KMS-11 (cell line): ENCODE results near the gene MRTFA.

ENCODE experiments used
- H2AFZ ChIP-seq: fragments of 200-600 bp; sonication (generic); 2 replicates; pipeline ENCODE4 v1.6.1; 2016; ENCODE audit warnings: antibody characterized with exemption, mixed run types, low read depth
- H3K27ac ChIP-seq: fragments of 200-600 bp; sonication (generic); 2 replicates; pipeline ENCODE4 v1.6.1; 2016; ENCODE audit warnings: mild to moderate bottlenecking, mixed run types
- H3K27me3 ChIP-seq: fragments of 200-600 bp; sonication (generic); 2 replicates; pipeline ENCODE4 v1.6.1; 2017; ENCODE audit warnings: mild to moderate bottlenecking, low read depth, mixed run types, moderate library complexity; ENCODE audit not compliant: insufficient read depth
- H3K36me3 ChIP-seq: fragments of 200-600 bp; sonication (generic); 2 replicates; pipeline ENCODE4 v1.6.1; 2017; ENCODE audit warnings: mild to moderate bottlenecking, mixed run types; ENCODE audit not compliant: insufficient read depth
- H3K4me1 ChIP-seq: fragments of 200-600 bp; sonication (generic); 2 replicates; pipeline ENCODE4 v1.6.1; 2016; ENCODE audit warnings: mild to moderate bottlenecking, low read depth, mixed run types; ENCODE audit not compliant: poor library complexity, severe bottlenecking
- H3K4me2 ChIP-seq: fragments of 200-600 bp; sonication (generic); 2 replicates; pipeline ENCODE4 v1.7.0; 2016; ENCODE audit warnings: mild to moderate bottlenecking, mixed run types
- H3K4me3 ChIP-seq: fragments of 200-600 bp; sonication (generic); IDR thresholded peaks from 2 replicates; pipeline ENCODE4 v1.6.1; 2017; ENCODE audit warnings: low read depth, low read length, mixed read lengths; ENCODE audit not compliant: insufficient read depth
- H3K79me2 ChIP-seq: fragments of 200-600 bp; sonication (generic); 2 replicates; pipeline ENCODE4 v1.6.1; 2016; ENCODE audit warnings: low read depth, mixed run types; ENCODE audit not compliant: insufficient read depth
- H3K9ac ChIP-seq: fragments of 200-600 bp; sonication (generic); 2 replicates; pipeline ENCODE4 v1.6.1; 2016; ENCODE audit warnings: mild to moderate bottlenecking, mixed run types
- H4K20me1 ChIP-seq: fragments of 200-600 bp; sonication (generic); 2 replicates; pipeline ENCODE4 v1.6.1; 2016; ENCODE audit warnings: mild to moderate bottlenecking, mixed run types; ENCODE audit not compliant: insufficient read depth
- CTCF ChIP-seq: fragments of 200-600 bp; sonication (generic); conservative IDR thresholded peaks from 2 replicates; pipeline ENCODE4 v1.6.1; 2017; ENCODE audit warnings: low read depth, mild to moderate bottlenecking, antibody characterized with exemption, low read length, moderate library complexity, mixed read lengths

Gene MRTFA

DNA sequence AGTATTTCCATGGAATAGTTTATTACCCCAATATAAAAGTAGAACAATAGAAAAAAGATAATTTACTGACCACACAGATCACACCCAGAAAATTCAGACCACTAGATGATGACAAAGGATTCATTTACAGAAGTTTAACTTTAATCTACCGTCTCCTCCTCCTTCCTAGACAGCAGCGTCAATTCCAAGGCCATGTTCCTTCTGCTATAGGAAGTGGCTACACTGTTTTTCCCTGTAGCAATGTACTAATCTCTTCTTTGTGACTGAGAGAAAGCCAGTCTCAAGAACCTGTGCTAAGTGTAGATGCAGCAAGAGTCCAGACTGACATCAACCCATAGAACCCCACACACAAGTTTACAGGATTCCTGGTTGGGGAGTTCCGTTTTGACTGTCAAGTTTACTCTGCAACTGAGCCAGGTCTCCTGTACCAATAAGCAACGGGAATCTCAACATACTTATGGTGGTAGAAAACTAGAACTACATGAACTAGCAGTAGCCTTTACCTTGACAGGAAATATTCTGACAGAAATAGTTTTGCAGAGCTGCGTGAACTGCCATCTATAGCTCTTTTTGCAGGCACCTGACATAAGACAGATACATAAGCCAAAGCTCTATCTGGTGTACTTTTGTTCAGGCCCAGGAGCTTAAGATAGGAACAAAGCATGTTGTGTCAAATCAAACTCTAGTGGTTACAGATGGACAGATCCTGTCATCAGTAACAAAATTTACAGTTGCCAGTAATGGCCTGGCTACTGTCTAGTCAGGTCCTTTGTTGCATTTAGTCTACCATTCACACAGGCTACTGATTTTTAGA, 42.9 kb downstream of the MRTFA start:
- Histone ChIP-seq H3K27ac (no peak overlapping the region), H3K79me2 (peaks cover 22% of the 10 kb centered on the region; the same call in 1 of the 2 replicates), H3K36me3 (no peaks in the 10 kb centered on the region), H3K4me3 (no peak overlapping the region), H3K27me3 (no peaks in the 10 kb centered on the region), H3K4me2 (no peak overlapping the region), H3K9ac (no peak overlapping the region), H2AFZ (no peak overlapping the region), H4K20me1 (no peaks in the 10 kb centered on the region), H3K4me1 (peaks cover 19% of the 10 kb centered on the region)
- TF ChIP-seq CTCF = no peak

GRCh38 chr22:40592352-40593113, 44.0 kb downstream of the MRTFA start:
- Histone ChIP-seq H3K27ac (no peak overlapping the region), H3K9ac (no peak overlapping the region), H3K27me3 (no peaks in the 10 kb centered on the region), H2AFZ (no peak overlapping the region), H4K20me1 (no peaks in the 10 kb centered on the region), H3K36me3 (no peaks in the 10 kb centered on the region), H3K79me2 (peaks cover 11% of the 10 kb centered on the region; the same call in 1 of the 2 replicates), H3K4me1 (peaks cover 12% of the 10 kb centered on the region), H3K4me3 (no peak overlapping the region), H3K4me2 (no peak overlapping the region)
- TF ChIP-seq CTCF = no peak

DNA sequence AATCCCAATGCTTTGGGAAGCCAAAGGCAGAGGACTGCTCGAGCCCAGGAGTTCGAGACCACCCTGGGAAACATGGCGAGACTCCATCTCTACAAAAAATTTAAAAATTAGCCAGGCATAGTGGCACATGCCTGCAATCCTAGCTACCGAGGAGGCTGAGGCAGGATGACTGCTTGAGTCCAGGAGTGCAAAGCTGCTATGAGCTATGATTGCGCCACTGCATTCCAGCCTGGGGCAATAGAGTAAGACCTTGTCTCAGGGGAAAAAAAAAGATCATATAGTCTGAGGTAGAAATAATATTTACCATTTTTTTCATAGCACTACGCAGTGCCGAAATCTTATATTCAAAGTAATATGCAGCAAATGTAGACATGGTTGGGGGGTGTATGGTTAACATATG, 47.8 kb downstream of the MRTFA start:
- no peak for TF ChIP-seq CTCF
- no peak overlapping the region for H3K27ac ChIP-seq
- no peak overlapping the region for H3K4me3 ChIP-seq
- H3K4me2 ChIP-seq = no peak overlapping the region
- no peaks in the 10 kb centered on the region for H4K20me1 ChIP-seq
- H3K27me3 ChIP-seq = no peaks in the 10 kb centered on the region
- no peak overlapping the region for H3K9ac ChIP-seq
- no peak overlapping the region for H2AFZ ChIP-seq
- H3K36me3 ChIP-seq = no peaks in the 10 kb centered on the region
- peaks cover 7% of the 10 kb centered on the region for H3K4me1 ChIP-seq
- no peaks in the 10 kb centered on the region; the same call in 1 of the 2 replicates for H3K79me2 ChIP-seq

DNA sequence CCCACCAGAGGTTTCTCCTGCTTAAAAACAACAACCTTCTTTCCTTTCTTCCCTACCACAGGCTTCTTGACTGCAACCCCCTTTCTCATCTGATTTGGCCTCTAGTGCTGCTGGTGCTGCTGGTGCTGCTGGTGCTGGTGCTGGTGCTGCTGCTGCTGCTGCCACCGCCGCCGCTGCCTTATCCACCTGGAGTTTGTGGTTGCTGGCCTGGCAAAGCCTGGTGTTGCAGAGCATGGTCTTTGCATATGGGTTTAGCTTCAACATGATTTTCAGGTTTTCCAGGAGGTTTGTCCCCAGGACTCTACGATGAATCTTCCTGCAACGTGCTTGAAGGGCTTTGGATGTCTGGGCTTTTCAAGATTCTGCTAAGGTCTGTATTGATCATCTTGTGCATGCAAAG, 49.7 kb downstream of the MRTFA start:
- no peaks in the 10 kb centered on the region for H3K4me1 ChIP-seq
- no peak overlapping the region for H3K4me3 ChIP-seq
- no peaks in the 10 kb centered on the region for H4K20me1 ChIP-seq
- H3K27me3 ChIP-seq = no peaks in the 10 kb centered on the region
- no peak for TF ChIP-seq CTCF
- H2AFZ ChIP-seq = no peak overlapping the region
- no peak overlapping the region for H3K4me2 ChIP-seq
- H3K79me2 ChIP-seq = no peaks in the 10 kb centered on the region; the same call in 1 of the 2 replicates
- H3K9ac ChIP-seq = no peak overlapping the region
- H3K36me3 ChIP-seq = no peaks in the 10 kb centered on the region
- H3K27ac ChIP-seq = no peak overlapping the region
